ENCODE measurements around the gene SPNS2. TPM values are rescaled to one million over a fixed set of nuclear protein-coding genes. Genes with fewer than 3 reads are reported as not detected.

Gene SPNS2
- total RNA-seq, 1 experiment from 2014 or later, result not detected

DNA sequence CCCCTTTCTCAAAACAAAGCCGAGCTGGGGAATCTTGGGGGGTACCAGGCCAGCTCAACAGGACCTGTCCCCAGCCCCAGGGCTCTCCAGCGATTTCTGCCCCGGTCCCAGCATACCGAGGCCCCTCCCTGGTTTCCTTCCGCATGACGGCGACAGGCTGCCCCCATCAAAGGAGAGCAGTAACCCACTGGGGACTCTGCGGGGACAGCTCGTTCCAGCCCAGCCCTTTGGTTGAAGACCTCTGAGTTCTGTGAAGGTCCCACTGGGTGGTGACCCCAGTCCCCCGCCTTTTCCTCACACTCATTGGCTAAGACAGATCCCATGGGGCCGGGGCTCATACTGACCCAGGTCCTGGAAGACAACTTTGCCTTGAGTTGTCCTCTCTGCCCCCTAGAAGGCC is 89.7 kb downstream of the SPNS2 start:
- no peak for DNase-seq (ENCODE audit: low read depth)

Other genes starting within 250 kb of the SPNS2 start
- gene ANKFY1, start 234.9 kb upstream of the SPNS2 start, total RNA-seq (2014; rRNA removed; shearing (Covaris generic)), result 27.1 and 30.7 TPM in 2 replicates
- gene UBE2G1, start 132.2 kb upstream of the SPNS2 start, total RNA-seq (2014; rRNA removed; shearing (Covaris generic)), result 68.2 and 78.2 TPM in 2 replicates
- 0.11 TPM in 1 of 2 replicates, not detected in the other for gene SPNS3, start 64.9 kb upstream of the SPNS2 start, total RNA-seq (2014; rRNA removed; shearing (Covaris generic))
- gene MYBBP1A, start 56.5 kb downstream of the SPNS2 start, total RNA-seq (2014; rRNA removed; shearing (Covaris generic)), result 174 and 179 TPM in 2 replicates
- gene GGT6, start 61.7 kb downstream of the SPNS2 start, total RNA-seq (2014; rRNA removed; shearing (Covaris generic)), result not detected in 2 replicates
- not detected in 2 replicates for gene SMTNL2, start 85.6 kb downstream of the SPNS2 start, total RNA-seq (2014; rRNA removed; shearing (Covaris generic))
- gene ALOX15, start 142.8 kb downstream of the SPNS2 start, total RNA-seq (2014; rRNA removed; shearing (Covaris generic)), result not detected in 2 replicates
- 31.8 and 35.1 TPM in 2 replicates for gene PELP1, start 205.3 kb downstream of the SPNS2 start, total RNA-seq (2014; rRNA removed; shearing (Covaris generic))
- gene ARRB2, start 211.8 kb downstream of the SPNS2 start, total RNA-seq (2014; rRNA removed; shearing (Covaris generic)), result 10.7 and 16.4 TPM in 2 replicates
- 23.9 and 29.3 TPM in 2 replicates for gene MED11, start 232.5 kb downstream of the SPNS2 start, total RNA-seq (2014; rRNA removed; shearing (Covaris generic))
- gene ZMYND15, start 241.0 kb downstream of the SPNS2 start, total RNA-seq (2014; rRNA removed; shearing (Covaris generic)), result 1.1 TPM in 1 of 2 replicates, not detected in the other
- gene CXCL16, start 241.0 kb downstream of the SPNS2 start, total RNA-seq (2014; rRNA removed; shearing (Covaris generic)), result 3.0 and 3.8 TPM in 2 replicates